HG02870 (cell line): Measurements from ENCODE around the gene MAD1L1.
"Not testable (repeated sequence)": the region's sequence is repeated elsewhere in the genome, so short reads cannot be mapped to it uniquely, and the experiment has no call there.

Experiments used
- ATAC-seq: cut with Tn5 transposase; IDR thresholded peaks from one replicate; pipeline ENCODE4 v1.9.1; 2021; ENCODE audit warnings: mild to moderate bottlenecking, moderate library complexity; ENCODE audit not compliant: unreplicated experiment

Gene MAD1L1

GRCh38 chr7:2036786-2037185, 196.0 kb downstream of the MAD1L1 start:
- ATAC-seq = no peak

GRCh38 chr7:2036201-2036600, 196.5 kb downstream of the MAD1L1 start:
- ATAC-seq = not testable (repeated sequence)

- ATAC-seq = no peak
These were observed 198.2 kb downstream of the MAD1L1 start for GRCh38 chr7:2034291-2035201.

GRCh38 chr7:2033586-2034135, 199.1 kb downstream of the MAD1L1 start:
- ATAC-seq = no peak

GRCh38 chr7:2032876-2033407, 199.8 kb downstream of the MAD1L1 start:
- ATAC-seq = no peak

GRCh38 chr7:2032030-2032875, 200.5 kb downstream of the MAD1L1 start:
- no peak for ATAC-seq

GRCh38 chr7:2031451-2031845, 201.3 kb downstream of the MAD1L1 start:
- no peak for ATAC-seq

- no peak for ATAC-seq
These were observed 202.0 kb downstream of the MAD1L1 start for GRCh38 chr7:2030475-2031450.

GRCh38 chr7:2029936-2030335, 202.8 kb downstream of the MAD1L1 start:
- ATAC-seq = no peak

GRCh38 chr7:2029211-2029905, 203.4 kb downstream of the MAD1L1 start:
- ATAC-seq = no peak

- no peak for ATAC-seq
These were observed 204.0 kb downstream of the MAD1L1 start for GRCh38 chr7:2028733-2029132.

- no peak for ATAC-seq
These were observed 207.6 kb downstream of the MAD1L1 start for GRCh38 chr7:2025188-2025587.

- no peak for ATAC-seq
These were observed 208.2 kb downstream of the MAD1L1 start for GRCh38 chr7:2024567-2024918.

- no peak for ATAC-seq
These were observed 208.7 kb downstream of the MAD1L1 start for GRCh38 chr7:2023877-2024566.

GRCh38 chr7:2022737-2023250, 210.0 kb downstream of the MAD1L1 start:
- no peak for ATAC-seq

GRCh38 chr7:2022021-2022409, 210.7 kb downstream of the MAD1L1 start:
- ATAC-seq = no peak

- ATAC-seq = peak; percentile 63
These were observed 212.8 kb downstream of the MAD1L1 start for GRCh38 chr7:2019711-2020511.

GRCh38 chr7:2019461-2019710, 213.4 kb downstream of the MAD1L1 start:
- ATAC-seq = no peak
